Gastroesophageal sphincter (tissue), 3 donors: ENCODE results near the gene IPO11.

ENCODE experiments used
- POLR2A ChIP-seq, 2 donors: fragments of 450-650 bp; IDR thresholded peaks; one replicate each; pipeline ENCODE4 v1.6.1; 2017; ENCODE audit warnings: antibody characterized with exemption in 2 of 2, mild to moderate bottlenecking in 2 of 2, moderate library complexity in 1 of 2
- POLR2AphosphoS5 ChIP-seq: sonication (generic); formaldehyde crosslinking; IDR thresholded peaks from one replicate; pipeline ENCODE4 v1.6.1; 2017; ENCODE audit warnings: antibody characterized with exemption
- TF ChIP-seq, protein P1 (sequence below), 4 experiments: fragments of 200-600 bp in 2 of 4; fragments of 450-650 bp in 2 of 4; sonication (generic) in 1 of 4; IDR thresholded peaks; one replicate each; pipeline ENCODE4 v1.5.1; 2017 to 2019; ENCODE audit warnings: antibody characterized with exemption in 4 of 4, mild to moderate bottlenecking in 2 of 4, moderate library complexity in 2 of 4

DNA sequence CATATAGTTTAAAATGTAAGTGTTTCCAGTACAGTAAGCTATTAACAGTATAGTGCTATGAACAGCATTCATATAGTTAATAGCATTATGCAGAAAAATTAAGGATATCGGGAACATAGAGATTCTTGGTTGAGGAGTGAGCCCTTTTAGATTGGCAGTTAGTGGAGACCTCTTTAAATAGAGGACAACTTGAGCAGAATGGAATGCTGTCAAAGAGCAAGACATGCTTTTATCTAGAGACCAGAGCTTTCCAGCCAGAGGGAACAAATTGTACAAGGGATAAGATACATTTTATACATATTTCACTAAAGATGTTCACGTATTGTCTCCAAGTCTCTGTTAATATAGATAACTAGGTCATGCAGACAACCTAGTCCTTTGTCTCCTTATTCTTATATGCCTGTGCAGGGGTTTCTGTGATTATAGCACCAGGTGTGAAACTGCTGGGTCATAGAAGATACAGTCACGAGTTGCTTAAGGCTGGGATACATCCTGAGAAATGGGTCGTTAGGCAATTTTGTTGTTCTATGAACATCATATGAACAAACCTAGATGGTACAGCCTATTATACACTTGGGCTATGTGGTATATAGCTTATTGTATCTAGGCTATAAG, 6.0 kb downstream of the IPO11 start:
- no peak for TF ChIP-seq POLR2A (IDR thresholded peaks at IDR 0.05)
- TF ChIP-seq, protein P1, sequence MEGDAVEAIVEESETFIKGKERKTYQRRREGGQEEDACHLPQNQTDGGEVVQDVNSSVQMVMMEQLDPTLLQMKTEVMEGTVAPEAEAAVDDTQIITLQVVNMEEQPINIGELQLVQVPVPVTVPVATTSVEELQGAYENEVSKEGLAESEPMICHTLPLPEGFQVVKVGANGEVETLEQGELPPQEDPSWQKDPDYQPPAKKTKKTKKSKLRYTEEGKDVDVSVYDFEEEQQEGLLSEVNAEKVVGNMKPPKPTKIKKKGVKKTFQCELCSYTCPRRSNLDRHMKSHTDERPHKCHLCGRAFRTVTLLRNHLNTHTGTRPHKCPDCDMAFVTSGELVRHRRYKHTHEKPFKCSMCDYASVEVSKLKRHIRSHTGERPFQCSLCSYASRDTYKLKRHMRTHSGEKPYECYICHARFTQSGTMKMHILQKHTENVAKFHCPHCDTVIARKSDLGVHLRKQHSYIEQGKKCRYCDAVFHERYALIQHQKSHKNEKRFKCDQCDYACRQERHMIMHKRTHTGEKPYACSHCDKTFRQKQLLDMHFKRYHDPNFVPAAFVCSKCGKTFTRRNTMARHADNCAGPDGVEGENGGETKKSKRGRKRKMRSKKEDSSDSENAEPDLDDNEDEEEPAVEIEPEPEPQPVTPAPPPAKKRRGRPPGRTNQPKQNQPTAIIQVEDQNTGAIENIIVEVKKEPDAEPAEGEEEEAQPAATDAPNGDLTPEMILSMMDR (IDR thresholded peaks at IDR 0.05), result no peak
- TF ChIP-seq POLR2AphosphoS5, result no peak
